Transverse colon (tissue), 4 donors: ENCODE measurements around the gene ZDBF2. TPM values are rescaled to one million over a fixed set of nuclear protein-coding genes. Genes with fewer than 3 reads are reported as not detected.

Experiments
- DNase-seq: peaks from one replicate; pipeline ENCODE4 v3.0.0-alpha.2; 2019
- H3K27ac ChIP-seq, 4 donors: fragments of 200-600 bp; sonication (generic); 2 replicates each; pipeline ENCODE4 v1.5.1; 2016 to 2018; ENCODE audit warnings: inconsistent platforms in 4 of 4
- H3K27me3 ChIP-seq: fragments of 200-600 bp; sonication (generic); 2 replicates; pipeline ENCODE4 v1.5.1; 2017; ENCODE audit warnings: inconsistent platforms
- H3K36me3 ChIP-seq, 4 donors: fragments of 200-600 bp; sonication (generic); 2 replicates each; pipeline ENCODE4 v1.5.1; 2017 to 2019; ENCODE audit warnings: inconsistent platforms in 4 of 4
- H3K4me1 ChIP-seq, 4 donors: fragments of 200-600 bp; sonication (generic); 2 replicates each; pipeline ENCODE4 v1.5.1; 2017 to 2020; ENCODE audit warnings: inconsistent platforms in 4 of 4
- H3K4me3 ChIP-seq, 4 donors: fragments of 200-600 bp; sonication (generic); 1 replicate in 1 of 4; 2 replicates in 3 of 4; pipeline versions ENCODE4 v1.5.1 to v1.6.1; 2017 to 2019; ENCODE audit warnings: inconsistent platforms in 4 of 4
- H3K9me3 ChIP-seq, 2 donors: fragments of 200-600 bp; sonication (generic); 2 replicates each; pipeline ENCODE4 v1.5.1; 2017 to 2019; ENCODE audit warnings: inconsistent platforms in 2 of 2
- CTCF ChIP-seq, 5 experiments: fragments of 200-600 bp in 3 of 5; fragments of 450-650 bp in 2 of 5; sonication (generic) in 3 of 5; IDR thresholded peaks; 1 replicate in 2 of 5; 2 replicates in 3 of 5; pipeline ENCODE4 v1.5.1; 2016 to 2017; ENCODE audit warnings: antibody characterized with exemption in 5 of 5, inconsistent platforms in 3 of 5, mild to moderate bottlenecking in 2 of 5, moderate library complexity in 1 of 5
- EP300 ChIP-seq: sonication (generic); formaldehyde crosslinking; IDR thresholded peaks from one replicate; pipeline ENCODE4 v1.6.1; 2017; ENCODE audit warnings: antibody characterized with exemption, low read depth
- POLR2A ChIP-seq: fragments of 450-650 bp; IDR thresholded peaks from one replicate; pipeline ENCODE4 v1.6.1; 2016; ENCODE audit warnings: antibody characterized with exemption, mild to moderate bottlenecking, moderate library complexity
- POLR2AphosphoS5 ChIP-seq, 3 donors: sonication (generic); formaldehyde crosslinking; IDR thresholded peaks; one replicate each; pipeline ENCODE4 v1.6.1; 2016; ENCODE audit warnings: antibody characterized with exemption in 3 of 3
- WGBS, 2 donors: methylation state at CpG; one replicate each; pipeline ENCODE4 v1.1.5; 2018; ENCODE audit warnings: low coverage in 1 of 2; 5-methylcytosine and 5-hydroxymethylcytosine counted together
- in situ Hi-C, 4 donors: fragments of 200-750 bp; cut with MboI; loops; one replicate each; pipeline versions ENCODE4 v1.15.0 to v1.15.1; 2017; ENCODE audit warnings: low sequenced_read_pairs in 3 of 4, low pct_ligation_motif_present in 1 of 4, low pct_unique_long_range_greater_than_20kb in 1 of 4
- intact Hi-C: fragments of 100-400 bp; cut with DNase I; formaldehyde crosslinking; loops from one replicate; pipeline ENCODE4 v1.15.1; 2023; ENCODE audit warnings: low total_unique reads
- total RNA-seq, 4 donors: library from RNA; depleted of rRNA; stranded (reverse); fragments of >200 nt; gene quantifications; one replicate each; pipeline ENCODE4 v1.1.0, GENCODE V29; 2016

ZDBF2 gene
- total RNA-seq, 4 donors from 2014 or later = 2.2 to 9.4 (median 6.6) TPM

GRCh38 chr2:206337956-206338355 lies 63.5 kb downstream of the ZDBF2 start:
- Histone ChIP-seq H3K9me3 (no peaks in the 10 kb centered on the region), H3K36me3 (no peaks in the 10 kb centered on the region), H3K4me1 (no peaks in the 10 kb centered on the region), H3K27me3 (no peaks in the 10 kb centered on the region), H3K4me3 (no peak overlapping the region), H3K27ac (no peak overlapping the region)
- intact Hi-C loops = loop anchor here (5.0 kb wide), 1 partner anchor 289 kb away; no protein-coding TSS in a partner anchor
- WGBS, 2 donors = 68 to 77% methylated on average over 1 of the region's 1 CpG
- DNase-seq = no peak
- in situ Hi-C loops = no loop called here
- TF ChIP-seq POLR2A (no peak), CTCF (IDR thresholded peaks at IDR 0.05) (no peak), POLR2AphosphoS5 (IDR thresholded peaks at IDR 0.05) (no peak), EP300 (no peak)

- H3K4me3 ChIP-seq = no peak overlapping the region
- no peaks in the 10 kb centered on the region for H3K4me1 ChIP-seq
- no peaks in the 10 kb centered on the region for H3K9me3 ChIP-seq
- H3K27me3 ChIP-seq = no peaks in the 10 kb centered on the region
- TF ChIP-seq EP300 = no peak
- in situ Hi-C loops = no loop called here
- intact Hi-C loops = no loop called here
- DNase-seq = no peak
- no peak overlapping the region for H3K27ac ChIP-seq
- WGBS, 2 donors = 61 to 80% methylated on average over 4 of the region's 4 CpGs
- no peaks in the 10 kb centered on the region for H3K36me3 ChIP-seq
Observed at GRCh38 chr2:206341396-206341795, 66.9 kb downstream of the ZDBF2 start.

- Histone ChIP-seq H3K36me3 (no peaks in the 10 kb centered on the region), H3K4me3 (no peak overlapping the region), H3K27me3 (no peaks in the 10 kb centered on the region), H3K4me1 (no peaks in the 10 kb centered on the region), H3K9me3 (no peaks in the 10 kb centered on the region), H3K27ac (no peak overlapping the region)
- DNase-seq = no peak
- intact Hi-C loops = no loop called here
- in situ Hi-C loops = no loop called here
- TF ChIP-seq CTCF (IDR thresholded peaks at IDR 0.05) (no peak), POLR2A (no peak), POLR2AphosphoS5 (IDR thresholded peaks at IDR 0.05) (no peak), EP300 (no peak)
- WGBS, 2 donors = 41 to 61% methylated on average over 2 to 4 of the region's 4 CpGs
Observed at GRCh38 chr2:206343144-206343543, 68.7 kb downstream of the ZDBF2 start.

GRCh38 chr2:206343816-206344215 lies 69.4 kb downstream of the ZDBF2 start:
- intact Hi-C loops = no loop called here
- H3K27me3 ChIP-seq = no peaks in the 10 kb centered on the region
- no peak for DNase-seq
- in situ Hi-C loops = no loop called here
- no peaks in the 10 kb centered on the region for H3K4me1 ChIP-seq
- no peaks in the 10 kb centered on the region for H3K36me3 ChIP-seq
- H3K27ac ChIP-seq = no peak overlapping the region
- no peaks in the 10 kb centered on the region for H3K9me3 ChIP-seq
- WGBS, 2 donors = 59% methylated on average over 1 of the region's 1 CpG; no CpG with 5 or more reads in 1 of the 2 donors
- H3K4me3 ChIP-seq = no peak overlapping the region
- TF ChIP-seq EP300 (no peak), POLR2AphosphoS5 (IDR thresholded peaks at IDR 0.05) (no peak), CTCF (IDR thresholded peaks at IDR 0.05) (no peak), POLR2A (no peak)

- in situ Hi-C loops = no loop called here
- Histone ChIP-seq H3K9me3 (no peaks in the 10 kb centered on the region), H3K36me3 (no peaks in the 10 kb centered on the region), H3K4me1 (no peaks in the 10 kb centered on the region), H3K27me3 (no peaks in the 10 kb centered on the region), H3K27ac (no peak overlapping the region), H3K4me3 (no peak overlapping the region)
- TF ChIP-seq POLR2A (no peak), POLR2AphosphoS5 (IDR thresholded peaks at IDR 0.05) (no peak), EP300 (no peak), CTCF (IDR thresholded peaks at IDR 0.05) (no peak)
- DNase-seq = no peak
- intact Hi-C loops = no loop called here
- WGBS, 2 donors = 80 to 93% methylated on average over 1 to 3 of the region's 3 CpGs
Observed at GRCh38 chr2:206345606-206346005, 71.1 kb downstream of the ZDBF2 start.
